Tibial nerve (tissue), 4 donors: Measurements from ENCODE around the gene EPB41L4B. TPM values are rescaled to one million over a fixed set of nuclear protein-coding genes. Genes with fewer than 3 reads are reported as not detected.

Source experiments
- DNase-seq, 2 donors: peaks; one replicate each; pipeline ENCODE4 v3.0.0-alpha.2; 2019; ENCODE audit warnings: low spot score in 2 of 2
- H3K27ac ChIP-seq, 4 donors: fragments of 200-600 bp; sonication (generic) in 3 of 4; one replicate each; pipeline ENCODE4 v1.5.1; 2017 to 2019; ENCODE audit warnings: mild to moderate bottlenecking in 1 of 4
- H3K27me3 ChIP-seq, 2 donors: fragments of 200-600 bp; sonication (generic) in 1 of 2; one replicate each; pipeline versions ENCODE4 v1.5.1 to v1.6.0; 2017 to 2019
- H3K36me3 ChIP-seq, 3 donors: fragments of 200-600 bp; sonication (generic); one replicate each; pipeline ENCODE4 v1.5.1; 2018 to 2019
- H3K4me1 ChIP-seq, 4 donors: fragments of 200-600 bp; sonication (generic) in 3 of 4; one replicate each; pipeline ENCODE4 v1.5.1; 2017 to 2019
- H3K4me3 ChIP-seq, 4 donors: fragments of 200-600 bp; sonication (generic) in 3 of 4; one replicate each; pipeline ENCODE4 v1.5.1; 2017 to 2019; ENCODE audit warnings: mild to moderate bottlenecking in 1 of 4, moderate library complexity in 1 of 4
- H3K9me3 ChIP-seq, 4 donors: fragments of 200-600 bp; sonication (generic) in 3 of 4; one replicate each; pipeline ENCODE4 v1.5.1; 2017 to 2019
- EP300 ChIP-seq, 2 donors: sonication (generic); formaldehyde crosslinking; IDR thresholded peaks; one replicate each; pipeline ENCODE4 v1.6.1; 2017; ENCODE audit warnings: antibody characterized with exemption in 2 of 2, mild to moderate bottlenecking in 1 of 2
- POLR2A ChIP-seq, 2 donors: fragments of 450-650 bp; IDR thresholded peaks; one replicate each; pipeline ENCODE4 v1.6.1; 2017; ENCODE audit warnings: antibody characterized with exemption in 2 of 2, mild to moderate bottlenecking in 2 of 2, moderate library complexity in 2 of 2
- WGBS, 2 donors: methylation state at CpG; one replicate each; pipeline ENCODE4 v1.1.5; 2018; 5-methylcytosine and 5-hydroxymethylcytosine counted together
- total RNA-seq, 4 donors: library from RNA; depleted of rRNA; stranded (reverse); fragments of >200 nt; gene quantifications; one replicate each; pipeline ENCODE4 v1.1.0, GENCODE V29; 2016
- TF ChIP-seq, protein P1 (sequence below), 5 experiments: fragments of 200-600 bp in 3 of 5; fragments of 450-650 bp in 2 of 5; sonication (generic) in 3 of 5; IDR thresholded peaks; one replicate each; pipeline ENCODE4 v1.5.1; 2016 to 2019; ENCODE audit warnings: antibody characterized with exemption in 5 of 5, mild to moderate bottlenecking in 3 of 5, moderate library complexity in 2 of 5

Gene EPB41L4B
- total RNA-seq, 4 donors from 2014 or later = 14.7 to 28.0 (median 19.1) TPM

DNA sequence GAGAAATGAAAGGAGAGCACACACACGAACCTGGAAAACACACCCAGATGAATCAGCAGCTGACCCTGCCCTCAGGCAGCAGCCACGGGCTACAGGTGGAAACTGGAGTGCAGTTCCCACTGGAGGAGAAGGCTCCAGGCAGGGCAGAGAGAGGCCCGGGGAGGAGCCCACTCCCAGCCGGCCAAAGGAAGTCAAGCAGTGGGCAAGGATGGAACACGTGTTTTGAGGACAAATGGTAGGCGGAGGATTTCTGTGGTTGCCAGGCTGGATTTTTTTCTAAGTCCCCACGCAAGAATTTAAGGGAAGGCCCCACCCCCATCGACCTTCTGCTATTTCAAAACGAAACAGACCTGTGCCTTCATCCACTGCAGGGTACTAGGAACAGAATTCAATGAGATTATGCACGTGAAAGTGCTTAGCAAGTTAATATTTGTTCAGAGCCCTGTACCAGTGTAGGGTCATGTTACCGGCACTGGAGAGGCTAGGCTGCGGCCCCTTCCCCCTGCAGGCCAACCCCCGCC is 6.8 kb downstream of the EPB41L4B start:
- TF ChIP-seq, protein P1, sequence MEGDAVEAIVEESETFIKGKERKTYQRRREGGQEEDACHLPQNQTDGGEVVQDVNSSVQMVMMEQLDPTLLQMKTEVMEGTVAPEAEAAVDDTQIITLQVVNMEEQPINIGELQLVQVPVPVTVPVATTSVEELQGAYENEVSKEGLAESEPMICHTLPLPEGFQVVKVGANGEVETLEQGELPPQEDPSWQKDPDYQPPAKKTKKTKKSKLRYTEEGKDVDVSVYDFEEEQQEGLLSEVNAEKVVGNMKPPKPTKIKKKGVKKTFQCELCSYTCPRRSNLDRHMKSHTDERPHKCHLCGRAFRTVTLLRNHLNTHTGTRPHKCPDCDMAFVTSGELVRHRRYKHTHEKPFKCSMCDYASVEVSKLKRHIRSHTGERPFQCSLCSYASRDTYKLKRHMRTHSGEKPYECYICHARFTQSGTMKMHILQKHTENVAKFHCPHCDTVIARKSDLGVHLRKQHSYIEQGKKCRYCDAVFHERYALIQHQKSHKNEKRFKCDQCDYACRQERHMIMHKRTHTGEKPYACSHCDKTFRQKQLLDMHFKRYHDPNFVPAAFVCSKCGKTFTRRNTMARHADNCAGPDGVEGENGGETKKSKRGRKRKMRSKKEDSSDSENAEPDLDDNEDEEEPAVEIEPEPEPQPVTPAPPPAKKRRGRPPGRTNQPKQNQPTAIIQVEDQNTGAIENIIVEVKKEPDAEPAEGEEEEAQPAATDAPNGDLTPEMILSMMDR (IDR thresholded peaks at IDR 0.05) = no peak
- peak in 1 of 2 donors; percentile 33 for TF ChIP-seq EP300 (IDR thresholded peaks at IDR 0.05)
- WGBS, 2 donors = 34 to 37% methylated on average over 13 of the region's 13 CpGs

GRCh38 chr9:109313351-109313750 is 7.5 kb downstream of the EPB41L4B start:
- Histone ChIP-seq H3K4me3 (no peak overlapping the region), H3K4me1 (peaks cover 0 to 81% (median 40%) of the 10 kb centered on the region in 4 donors), H3K9me3 (no peaks in the 10 kb centered on the region), H3K27ac (peak overlapping the region; percentile 73 to 92 (median 82)), H3K36me3 (no peaks in the 10 kb centered on the region), H3K27me3 (no peaks in the 10 kb centered on the region)
- 33 to 58% methylated on average over 4 of the region's 4 CpGs for WGBS, 2 donors
- DNase-seq = no peak
- TF ChIP-seq EP300 (IDR thresholded peaks at IDR 0.05) = no peak

More for the DNA sequence above, 6.8 kb downstream of the EPB41L4B start:
- no peaks in the 10 kb centered on the region for H3K27me3 ChIP-seq
- no peaks in the 10 kb centered on the region for H3K9me3 ChIP-seq
- H3K27ac ChIP-seq = peak overlapping the region; percentile 73 to 92 (median 82)
- no peaks in the 10 kb centered on the region for H3K36me3 ChIP-seq
- H3K4me3 ChIP-seq = no peak overlapping the region
- peaks cover 0 to 86% (median 41%) of the 10 kb centered on the region in 4 donors for H3K4me1 ChIP-seq
- DNase-seq = no peak

DNA sequence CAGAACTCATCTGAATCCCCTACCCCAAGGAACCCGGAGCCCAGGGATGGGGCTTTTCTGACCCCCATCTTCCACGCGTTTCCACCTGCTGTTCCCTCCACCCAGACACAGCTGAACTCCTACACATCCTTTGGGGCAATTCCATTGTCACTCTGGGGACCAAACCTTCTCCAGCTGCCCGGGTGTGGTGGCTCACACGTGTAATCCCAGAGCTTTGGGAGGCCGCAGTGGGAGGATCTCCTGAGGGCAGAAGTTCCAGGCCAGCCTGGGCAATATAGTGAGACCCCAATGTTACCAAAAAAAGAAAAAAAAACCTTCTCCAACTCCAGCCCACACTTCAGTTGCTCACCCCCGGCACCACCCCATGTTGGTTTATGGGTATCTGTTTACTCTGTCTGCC is 8.1 kb downstream of the EPB41L4B start:
- Histone ChIP-seq H3K4me3 (no peak overlapping the region), H3K9me3 (no peaks in the 10 kb centered on the region), H3K36me3 (no peaks in the 10 kb centered on the region), H3K27ac (peak overlapping the region; percentile 48 to 92 (median 81)), H3K27me3 (no peaks in the 10 kb centered on the region), H3K4me1 (peaks cover 0 to 77% (median 40%) of the 10 kb centered on the region in 4 donors)
- TF ChIP-seq, protein P1 (IDR thresholded peaks at IDR 0.05) = no peak
- no peak for TF ChIP-seq EP300 (IDR thresholded peaks at IDR 0.05)
- no peak for TF ChIP-seq POLR2A (IDR thresholded peaks at IDR 0.05)
- 70 to 71% methylated on average over 6 to 7 of the region's 7 CpGs for WGBS, 2 donors
- DNase-seq = no peak

GRCh38 chr9:109311731-109312130 is 9.1 kb downstream of the EPB41L4B start:
- no peak for TF ChIP-seq POLR2A (IDR thresholded peaks at IDR 0.05)
- TF ChIP-seq EP300 (IDR thresholded peaks at IDR 0.05) = no peak
- TF ChIP-seq, protein P1 (IDR thresholded peaks at IDR 0.05) = no peak
- WGBS, 2 donors = 57 to 58% methylated on average over 7 of the region's 7 CpGs
- Histone ChIP-seq H3K4me1 (peaks cover 0 to 74% (median 38%) of the 10 kb centered on the region in 4 donors), H3K27me3 (no peaks in the 10 kb centered on the region), H3K9me3 (no peaks in the 10 kb centered on the region), H3K27ac (peak overlapping the region; percentile 48 to 92 (median 81)), H3K4me3 (no peak overlapping the region), H3K36me3 (no peaks in the 10 kb centered on the region)
- no peak for DNase-seq

DNA sequence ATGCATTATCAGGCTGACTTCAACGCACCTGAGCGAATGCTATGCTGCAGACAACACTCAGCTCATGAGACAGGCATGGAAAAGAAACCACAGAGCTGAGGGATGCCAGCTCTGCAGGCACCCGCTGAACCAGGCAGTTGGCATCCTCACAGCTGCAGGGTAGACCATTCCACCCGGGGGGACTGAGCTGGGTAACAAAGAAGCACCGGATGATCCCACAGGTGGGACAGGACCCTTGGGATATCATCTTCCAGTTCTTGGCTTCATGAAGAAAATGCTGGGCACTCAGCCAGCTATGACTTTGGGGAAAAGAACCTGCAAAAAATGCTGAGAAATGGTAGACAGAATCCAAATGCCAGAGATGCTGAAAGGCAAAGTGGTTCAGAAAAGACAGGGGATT is 9.6 kb downstream of the EPB41L4B start:
- Histone ChIP-seq H3K9me3 (no peaks in the 10 kb centered on the region), H3K27ac (peak overlapping the region in 3 of 4 donors; percentile 6 to 92 (median 89)), H3K4me3 (no peak overlapping the region), H3K27me3 (no peaks in the 10 kb centered on the region), H3K4me1 (peaks cover 0 to 69% (median 34%) of the 10 kb centered on the region in 4 donors), H3K36me3 (no peaks in the 10 kb centered on the region)
- DNase-seq = no peak
- TF ChIP-seq POLR2A (IDR thresholded peaks at IDR 0.05) (no peak), EP300 (IDR thresholded peaks at IDR 0.05) (no peak)
- TF ChIP-seq, protein P1 (IDR thresholded peaks at IDR 0.05) = no peak
- 45 to 46% methylated on average over 5 of the region's 5 CpGs for WGBS, 2 donors
